Choroid plexus epithelial cell (primary cell): ENCODE measurements around the gene LCN10.

ENCODE experiments used
- DNase-seq: peaks from one replicate; pipeline ENCODE4 v3.0.0-alpha.2; 2010; ENCODE audit warnings: low read depth
- H3K4me3 ChIP-seq: 2 replicates; pipeline ENCODE4 v1.5.1; 2011; ENCODE audit warnings: low read depth, mild to moderate bottlenecking, control low read depth, low read length, moderate library complexity
- CTCF ChIP-seq: conservative IDR thresholded peaks from 2 replicates; pipeline ENCODE4 v1.5.1; 2011; ENCODE audit warnings: low read depth, mild to moderate bottlenecking, control low read depth, inconsistent platforms, low read length, moderate library complexity

LCN10 gene

GRCh38 chr9:136690806-136691261 lies 51.9 kb downstream of the LCN10 start:
- DNase-seq: peak; percentile 20
- no peak overlapping the region for H3K4me3 ChIP-seq
- TF ChIP-seq CTCF: no peak

- no peak overlapping the region for H3K4me3 ChIP-seq
- no peak for TF ChIP-seq CTCF
- no peak for DNase-seq
Observed at GRCh38 chr9:136690104-136690805, 52.5 kb downstream of the LCN10 start.

- no peak for TF ChIP-seq CTCF
- no peak for DNase-seq
- H3K4me3 ChIP-seq: no peak overlapping the region
Observed at GRCh38 chr9:136689108-136689460, 53.7 kb downstream of the LCN10 start.

GRCh38 chr9:136688274-136689107 lies 54.2 kb downstream of the LCN10 start:
- no peak for TF ChIP-seq CTCF
- no peak overlapping the region for H3K4me3 ChIP-seq
- no peak for DNase-seq
